B cell (primary cell): ENCODE data around the gene OTX2.

ENCODE experiments used
- EZH2 ChIP-seq: IDR thresholded peaks from 2 replicates; pipeline ENCODE4 v1.6.1; 2012; ENCODE audit warnings: borderline replicate concordance, low read depth, mild to moderate bottlenecking, moderate library complexity, low read length; ENCODE audit not compliant: insufficient read depth, poor library complexity, severe bottlenecking
- TF ChIP-seq, protein P1 (sequence below): fragments of 200-600 bp; IDR thresholded peaks from one replicate; pipeline ENCODE4 v1.8.0; 2022; ENCODE audit warnings: antibody characterized with exemption, mild to moderate bottlenecking

DNA sequence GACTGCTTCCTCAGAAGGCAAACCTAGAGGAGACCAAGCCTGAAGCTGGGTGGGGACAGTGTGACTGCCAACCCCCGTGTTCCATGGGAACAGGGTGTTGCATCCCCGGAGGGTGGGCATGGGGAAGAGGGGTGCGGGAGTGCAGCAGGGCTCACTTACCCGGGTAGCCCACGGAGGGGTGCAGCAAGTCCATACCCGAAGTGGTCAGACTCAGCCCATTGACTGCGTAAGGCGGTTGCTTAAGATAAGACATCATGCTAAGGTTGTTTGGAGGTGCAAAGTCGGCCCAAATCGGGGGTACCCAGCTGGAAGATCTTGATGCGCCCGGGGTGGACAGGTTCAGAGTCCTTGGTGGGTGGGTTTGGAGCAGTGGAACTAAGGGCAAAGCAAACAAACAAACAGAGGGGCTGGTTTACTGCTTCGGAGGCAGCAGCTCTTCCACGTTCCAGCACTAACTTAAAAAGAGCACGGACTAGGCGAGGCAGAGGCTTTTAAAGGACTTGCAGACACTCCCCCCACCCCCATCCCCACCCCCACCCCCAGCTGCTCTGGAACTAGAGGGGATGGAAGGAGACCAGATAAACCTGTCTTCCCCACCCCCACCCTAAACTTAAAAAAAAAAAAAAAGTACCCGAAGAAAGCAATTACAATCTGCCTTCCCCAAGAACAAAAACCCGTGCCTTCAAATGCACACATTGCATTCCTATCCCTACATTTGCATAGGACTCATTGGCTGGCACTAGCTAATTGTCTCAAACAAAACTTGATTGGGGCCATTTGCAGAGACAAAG, 4.9 kb downstream of the OTX2 start:
- TF ChIP-seq, protein P1, sequence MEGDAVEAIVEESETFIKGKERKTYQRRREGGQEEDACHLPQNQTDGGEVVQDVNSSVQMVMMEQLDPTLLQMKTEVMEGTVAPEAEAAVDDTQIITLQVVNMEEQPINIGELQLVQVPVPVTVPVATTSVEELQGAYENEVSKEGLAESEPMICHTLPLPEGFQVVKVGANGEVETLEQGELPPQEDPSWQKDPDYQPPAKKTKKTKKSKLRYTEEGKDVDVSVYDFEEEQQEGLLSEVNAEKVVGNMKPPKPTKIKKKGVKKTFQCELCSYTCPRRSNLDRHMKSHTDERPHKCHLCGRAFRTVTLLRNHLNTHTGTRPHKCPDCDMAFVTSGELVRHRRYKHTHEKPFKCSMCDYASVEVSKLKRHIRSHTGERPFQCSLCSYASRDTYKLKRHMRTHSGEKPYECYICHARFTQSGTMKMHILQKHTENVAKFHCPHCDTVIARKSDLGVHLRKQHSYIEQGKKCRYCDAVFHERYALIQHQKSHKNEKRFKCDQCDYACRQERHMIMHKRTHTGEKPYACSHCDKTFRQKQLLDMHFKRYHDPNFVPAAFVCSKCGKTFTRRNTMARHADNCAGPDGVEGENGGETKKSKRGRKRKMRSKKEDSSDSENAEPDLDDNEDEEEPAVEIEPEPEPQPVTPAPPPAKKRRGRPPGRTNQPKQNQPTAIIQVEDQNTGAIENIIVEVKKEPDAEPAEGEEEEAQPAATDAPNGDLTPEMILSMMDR, result no peak
- no peak for TF ChIP-seq EZH2
